HG03196 (cell line): ENCODE results near the gene GPC5.
"Not testable (repeated sequence)": the region's sequence is repeated elsewhere in the genome, so short reads cannot be mapped to it uniquely, and the experiment has no call there.

Experiments used
- ATAC-seq: cut with Tn5 transposase; IDR thresholded peaks from one replicate; pipeline ENCODE4 v1.9.1; 2021; ENCODE audit not compliant: unreplicated experiment

GPC5 gene

DNA sequence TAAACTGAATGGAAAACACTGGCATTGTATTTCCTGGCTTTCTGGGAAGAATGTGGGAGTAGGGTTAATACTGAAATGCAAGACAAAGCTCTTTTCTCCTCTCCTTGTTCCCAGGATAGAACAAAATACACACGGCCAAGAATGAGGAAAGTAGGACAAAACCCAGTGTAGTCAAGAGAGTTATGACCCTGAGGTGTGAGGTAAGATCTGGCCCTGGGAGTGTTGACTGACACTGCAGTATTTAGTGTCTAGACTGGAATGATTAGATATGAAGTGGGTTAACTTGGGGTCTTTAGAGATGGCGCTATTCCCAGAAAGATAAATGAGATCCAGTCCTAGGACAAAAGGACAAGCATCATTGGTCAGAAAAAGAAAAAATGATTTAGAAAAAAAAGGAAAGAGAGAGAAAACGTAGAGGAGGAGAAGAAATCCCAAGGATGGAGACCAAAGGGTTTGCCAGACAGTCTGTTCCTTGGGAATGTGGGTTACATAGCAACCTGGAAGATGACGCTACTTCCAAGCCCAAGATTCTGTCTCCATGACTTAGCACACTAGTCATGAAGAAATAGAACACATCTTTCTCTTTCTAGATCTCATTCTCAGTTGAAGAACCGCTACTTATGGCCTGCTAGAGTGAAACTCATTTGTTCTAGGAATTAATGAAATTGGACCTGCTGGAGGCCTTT lies 1284.6 kb downstream of the GPC5 start:
- no peak for ATAC-seq

DNA sequence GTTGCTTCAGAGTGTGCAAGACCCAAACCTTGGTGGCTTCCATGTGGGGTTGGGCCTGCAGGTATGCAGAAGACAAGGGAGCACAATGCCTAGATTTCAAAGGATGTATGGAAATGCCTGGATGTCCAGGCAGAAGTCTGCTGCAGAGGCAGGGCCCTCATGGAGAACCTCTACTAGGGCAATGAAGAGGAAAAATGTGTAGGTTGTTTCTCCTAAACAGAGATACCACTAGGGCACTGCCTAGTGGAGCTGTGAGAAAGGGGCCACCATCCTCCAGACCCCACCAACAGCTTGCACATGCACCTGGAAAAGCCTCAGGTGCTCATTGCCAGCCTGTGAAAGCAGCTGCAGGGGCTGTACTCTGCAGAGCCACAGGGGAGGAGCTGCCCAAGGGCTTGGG lies 1295.6 kb downstream of the GPC5 start:
- ATAC-seq = no peak

DNA sequence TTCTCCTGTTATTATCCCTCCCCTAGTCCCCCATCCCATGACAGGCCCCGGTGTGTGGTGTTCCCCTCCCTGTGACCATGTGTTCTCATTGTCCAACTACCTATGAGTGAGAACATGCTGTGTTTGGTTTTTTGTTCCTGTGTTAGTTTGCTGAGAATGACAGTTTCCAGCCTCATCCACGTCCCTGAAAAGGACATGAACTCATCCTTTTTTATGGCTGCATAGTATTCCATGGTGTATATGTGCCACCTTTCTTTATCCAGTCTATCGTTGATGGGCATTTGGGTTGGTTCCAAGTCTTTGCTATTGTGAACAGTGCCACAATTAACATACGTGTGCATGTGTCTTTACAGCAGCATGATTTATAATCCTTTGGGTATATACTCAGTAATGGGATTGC lies 1297.4 kb downstream of the GPC5 start:
- not testable (repeated sequence) for ATAC-seq

DNA sequence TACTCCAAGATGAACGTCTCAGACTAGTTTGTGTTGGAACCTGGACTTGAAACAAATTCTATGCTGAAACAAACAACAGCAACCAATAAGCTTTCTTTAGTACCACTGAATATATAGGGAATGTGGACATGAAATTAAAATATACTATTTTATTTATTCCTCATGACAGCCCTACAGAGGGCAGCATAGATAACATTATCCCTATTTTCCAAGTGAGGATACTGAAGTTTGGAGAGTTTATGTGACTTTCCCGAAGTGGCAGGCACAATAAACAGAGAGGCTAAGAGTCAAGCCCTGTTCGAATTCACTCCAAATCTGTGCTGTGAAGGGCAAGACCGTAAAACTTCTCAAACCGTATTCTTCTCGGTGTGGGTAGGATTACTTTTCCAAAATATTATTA lies 1318.3 kb downstream of the GPC5 start:
- no peak for ATAC-seq

DNA sequence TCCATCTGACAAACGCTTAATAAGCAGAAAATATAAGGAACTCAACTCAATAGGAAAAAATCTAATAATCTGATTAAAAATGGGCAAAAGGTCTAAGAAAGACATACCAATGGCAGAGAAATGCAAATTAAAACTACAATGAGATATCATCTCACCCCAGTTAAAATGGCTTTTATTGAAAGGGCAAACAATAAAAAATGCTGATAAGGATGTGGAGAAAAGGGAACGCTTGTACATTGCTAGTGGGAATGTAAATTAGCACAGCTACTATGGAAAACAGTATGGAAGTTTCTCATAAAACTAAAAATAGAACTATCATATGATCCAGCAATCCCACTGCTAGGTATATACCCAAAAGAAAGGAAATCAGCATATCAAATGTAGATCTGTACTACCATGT lies 1319.4 kb downstream of the GPC5 start:
- no peak for ATAC-seq

DNA sequence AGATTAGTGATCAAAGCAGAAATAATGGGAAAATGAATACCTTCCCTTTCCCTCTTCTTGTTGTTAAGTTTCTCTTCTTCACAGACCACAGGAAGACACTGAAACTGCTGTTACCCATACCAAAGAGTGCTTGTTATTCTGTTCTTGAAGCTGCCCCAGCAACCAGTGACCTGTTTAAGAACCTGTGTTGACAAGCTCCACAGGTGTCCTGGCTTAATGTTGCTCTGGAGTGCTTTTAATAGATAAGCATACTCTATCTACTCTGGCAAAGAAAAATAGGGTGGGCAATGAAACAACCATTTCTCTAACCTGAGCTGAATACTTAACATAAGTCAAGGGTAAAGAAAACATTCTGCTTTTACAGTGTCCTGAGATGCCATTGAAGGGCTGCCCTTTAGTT lies 1321.4 kb downstream of the GPC5 start:
- ATAC-seq = no peak

DNA sequence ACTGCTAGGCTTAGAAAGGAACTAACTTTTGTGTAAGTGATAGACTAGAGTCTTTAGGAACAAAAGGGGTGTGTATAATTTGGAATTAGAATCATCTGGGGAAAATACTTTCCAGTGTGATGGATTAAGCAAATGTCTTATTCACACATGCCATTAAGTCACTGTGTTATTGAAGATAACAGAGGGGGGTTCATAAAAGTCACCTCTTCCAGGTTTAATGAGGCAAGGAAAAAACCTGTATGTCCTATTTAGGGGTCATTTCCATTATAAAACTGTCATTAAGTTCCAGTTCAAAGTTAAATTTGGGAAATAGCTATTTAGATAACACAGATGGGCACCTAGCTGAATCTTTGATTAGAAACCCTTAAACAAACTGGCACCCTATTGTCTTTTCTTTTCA lies 1323.2 kb downstream of the GPC5 start:
- ATAC-seq = no peak

DNA sequence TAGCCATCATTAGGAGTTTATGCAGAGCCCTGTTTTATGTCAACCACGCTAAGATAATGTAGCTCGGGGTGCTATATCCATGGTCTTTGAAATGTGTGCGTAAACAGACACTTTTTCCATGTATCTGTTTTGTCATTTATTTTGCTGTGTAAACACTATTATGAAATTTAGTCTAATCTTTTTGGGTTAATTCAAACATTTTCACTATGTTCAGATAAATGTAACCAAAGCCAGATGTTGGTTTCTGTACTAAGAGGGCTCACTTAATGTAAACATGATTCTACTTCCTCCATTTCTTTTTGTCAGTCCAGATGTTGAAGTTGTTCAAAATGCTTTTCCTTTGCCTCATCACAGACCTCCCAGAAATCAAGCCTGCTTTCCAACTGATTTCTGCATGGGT lies 1328.7 kb downstream of the GPC5 start:
- ATAC-seq = no peak

DNA sequence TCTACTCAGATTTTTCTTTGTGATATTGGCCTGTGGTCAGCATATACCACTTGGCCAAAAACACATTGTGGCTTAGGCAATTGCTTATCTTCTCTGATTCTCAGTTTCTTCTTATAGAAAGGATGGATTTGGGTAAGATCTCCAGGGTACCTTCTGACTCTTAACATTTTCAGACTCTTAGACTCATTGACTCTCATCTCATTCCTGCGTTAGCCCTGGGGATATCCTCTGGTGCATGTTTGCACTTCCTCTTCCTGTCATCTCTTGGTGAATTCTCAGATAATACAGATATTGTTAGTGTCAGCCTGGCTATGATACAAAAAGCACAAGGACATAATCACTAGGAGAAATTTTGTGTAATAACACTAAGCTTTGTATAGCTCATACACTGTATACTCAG lies 1335.6 kb downstream of the GPC5 start:
- ATAC-seq = no peak

DNA sequence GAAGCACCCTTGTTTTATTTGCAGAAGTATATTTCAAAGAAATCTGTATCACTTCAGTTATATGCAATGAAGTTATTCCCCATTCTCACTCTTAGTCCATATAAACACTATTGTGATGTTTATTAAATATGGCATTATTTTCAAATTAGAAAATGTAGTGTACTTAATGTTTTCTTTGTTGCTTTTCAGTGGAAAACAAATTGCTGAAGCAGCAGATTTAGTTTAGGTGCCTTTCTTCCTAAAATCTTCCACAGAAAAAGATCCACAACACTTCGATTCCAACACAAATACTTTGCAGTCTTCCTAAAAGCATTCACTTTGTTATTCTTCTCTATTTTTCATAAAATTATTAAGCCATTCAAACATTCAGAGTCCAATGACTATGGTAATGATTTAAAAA lies 1336.1 kb downstream of the GPC5 start:
- ATAC-seq = no peak

DNA sequence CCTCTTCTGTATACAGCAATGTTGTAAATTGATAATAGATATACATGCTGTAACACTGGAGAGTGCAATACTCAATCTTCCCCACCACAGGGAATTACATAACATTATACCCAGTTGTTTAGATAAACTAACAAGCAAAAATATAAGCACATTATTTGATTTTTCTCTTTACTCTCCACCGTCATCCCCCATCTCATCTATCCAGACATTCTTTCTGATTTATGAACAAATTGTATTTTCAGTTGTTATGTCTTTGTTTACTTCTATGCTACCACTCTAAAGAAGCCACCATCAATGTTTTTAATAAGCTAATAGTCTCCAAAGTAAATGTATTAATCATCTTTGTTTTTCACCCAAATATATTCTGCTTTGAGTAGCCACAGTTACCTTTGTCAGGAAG lies 1337.5 kb downstream of the GPC5 start:
- ATAC-seq = no peak

DNA sequence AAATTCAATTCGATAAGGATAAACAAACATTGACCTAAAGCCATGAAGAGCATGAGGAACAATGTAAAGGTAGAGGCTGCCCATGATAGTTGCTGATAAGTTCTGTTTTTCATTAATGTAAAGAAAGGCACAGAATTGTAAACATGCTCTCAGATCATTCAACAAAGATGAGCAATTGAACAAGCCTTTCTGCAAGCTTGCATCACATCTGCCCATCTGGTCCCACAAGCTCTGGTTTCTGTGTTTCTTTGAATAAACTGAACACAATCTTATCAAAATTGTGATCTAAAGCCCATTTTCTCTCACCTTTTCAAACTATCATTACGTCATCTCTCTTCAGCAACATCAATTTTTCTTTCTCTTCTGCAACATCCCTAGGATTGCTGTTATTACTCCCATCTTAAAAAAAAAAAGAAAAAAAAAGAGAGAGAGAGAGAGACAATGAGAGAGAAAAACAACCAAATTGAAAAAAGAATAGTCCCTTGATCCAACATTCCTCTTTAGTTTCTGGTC lies 1340.9 kb downstream of the GPC5 start:
- no peak for ATAC-seq

DNA sequence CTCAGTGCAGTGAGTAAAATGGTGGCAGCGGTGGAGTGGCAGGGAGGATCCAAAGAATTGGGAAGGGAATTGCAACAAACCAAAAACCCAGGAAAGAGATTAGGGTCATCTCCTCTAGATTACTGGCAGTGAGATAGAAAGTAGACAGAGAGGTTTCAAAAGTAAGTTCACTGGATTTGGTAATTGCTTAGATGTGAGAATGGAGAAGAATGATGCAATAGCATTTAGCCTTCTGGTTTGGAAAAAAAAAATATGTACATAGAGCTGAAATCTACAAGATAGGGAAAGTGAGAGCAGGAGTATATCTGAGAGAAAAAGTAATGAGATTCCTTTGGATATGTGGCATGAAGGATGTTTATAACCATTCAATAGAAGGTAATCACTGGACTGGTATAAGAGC lies 1345.6 kb downstream of the GPC5 start:
- ATAC-seq = no peak

DNA sequence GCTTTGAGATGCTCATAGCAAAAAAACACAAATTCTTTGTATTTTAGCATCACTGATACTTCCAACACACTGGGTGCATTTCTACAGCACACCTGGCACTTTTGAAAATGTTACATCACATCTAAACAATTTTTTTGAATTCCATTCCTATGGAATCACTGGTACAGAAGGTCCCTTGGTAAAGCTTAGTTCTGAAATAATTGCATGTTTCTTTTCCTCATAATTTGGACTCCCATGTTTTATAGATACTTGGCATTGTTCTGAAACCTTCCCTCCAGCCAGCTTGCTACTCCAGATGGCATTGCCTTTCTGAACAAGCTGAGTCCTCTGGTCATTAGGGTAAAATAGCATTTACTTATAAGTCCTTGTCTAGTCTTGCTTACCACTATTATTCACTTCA lies 1346.8 kb downstream of the GPC5 start:
- ATAC-seq = no peak

DNA sequence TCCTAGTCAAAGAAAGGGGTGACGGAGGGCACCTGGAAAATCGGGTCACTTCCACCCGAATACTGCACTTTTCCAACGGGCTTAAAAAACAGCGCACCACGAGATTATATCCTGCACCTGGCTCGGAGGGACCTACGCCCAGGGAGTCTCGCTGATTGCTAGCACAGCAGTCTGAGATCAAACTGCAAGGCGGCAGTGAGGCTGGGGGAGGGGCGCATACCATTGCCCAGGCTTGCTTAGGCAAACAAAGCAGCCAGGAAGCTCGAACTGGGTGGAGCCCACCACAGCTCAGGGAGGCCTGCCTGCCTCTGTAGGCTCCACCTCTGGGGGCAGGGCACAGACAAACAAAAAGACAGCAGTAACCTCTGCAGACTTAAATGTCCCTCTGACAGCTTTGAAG lies 1354.3 kb downstream of the GPC5 start:
- ATAC-seq = not testable (repeated sequence)

DNA sequence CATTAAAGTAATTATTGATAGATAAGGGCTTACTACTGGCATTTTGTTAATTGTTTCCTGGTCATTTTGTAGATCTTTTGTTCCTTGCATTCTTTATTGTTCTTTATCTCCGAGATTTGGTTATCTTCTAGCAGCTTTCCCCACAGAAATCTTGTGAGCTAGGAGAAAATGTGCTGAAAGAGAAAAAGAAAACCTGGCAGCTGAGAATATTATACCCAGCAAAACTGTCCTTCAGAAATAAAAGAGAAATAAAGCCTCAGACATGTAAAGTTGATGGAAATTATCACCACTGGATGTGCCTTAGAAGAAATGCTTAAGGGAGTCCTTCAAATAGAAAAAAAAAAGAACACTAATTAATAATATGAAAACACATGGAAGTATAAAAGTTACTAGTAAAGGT lies 1363.3 kb downstream of the GPC5 start:
- no peak for ATAC-seq

DNA sequence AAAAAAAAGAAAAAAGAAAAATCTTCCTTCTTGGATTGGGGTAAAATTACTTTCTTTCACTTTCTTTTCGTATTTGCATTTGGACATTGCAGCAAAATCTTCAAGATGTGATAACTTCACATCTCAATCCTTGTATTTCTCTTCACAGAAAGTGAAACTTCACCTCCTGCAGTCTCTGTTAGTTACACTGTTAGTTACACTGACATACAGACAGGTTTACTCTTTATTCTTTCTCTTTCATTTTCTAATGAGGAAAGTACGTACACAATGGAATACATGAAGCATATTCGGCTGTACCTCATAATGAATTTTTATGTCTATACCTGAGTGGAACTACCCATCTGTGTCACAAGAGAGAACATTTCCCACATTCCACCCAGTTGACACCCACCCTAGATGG lies 1369.0 kb downstream of the GPC5 start:
- ATAC-seq = no peak

DNA sequence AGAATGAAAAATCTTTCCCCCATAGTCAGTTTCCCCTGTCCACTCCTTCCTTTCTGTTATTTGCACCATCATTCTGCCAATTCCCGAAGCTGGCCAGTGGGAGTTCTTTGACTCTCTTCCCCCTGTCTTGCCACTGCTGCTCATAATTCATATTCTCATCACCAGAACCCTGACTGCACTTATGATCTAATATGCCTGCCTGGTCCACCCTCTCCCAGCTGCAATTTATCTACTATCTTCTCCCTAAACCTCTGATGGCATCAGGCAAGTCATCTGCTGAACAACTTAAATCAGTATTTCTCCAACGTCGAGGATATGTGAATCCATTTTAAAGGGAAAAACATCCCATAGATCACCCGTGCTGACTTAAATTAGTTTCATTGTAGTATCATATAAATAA lies 1370.2 kb downstream of the GPC5 start:
- no peak for ATAC-seq

DNA sequence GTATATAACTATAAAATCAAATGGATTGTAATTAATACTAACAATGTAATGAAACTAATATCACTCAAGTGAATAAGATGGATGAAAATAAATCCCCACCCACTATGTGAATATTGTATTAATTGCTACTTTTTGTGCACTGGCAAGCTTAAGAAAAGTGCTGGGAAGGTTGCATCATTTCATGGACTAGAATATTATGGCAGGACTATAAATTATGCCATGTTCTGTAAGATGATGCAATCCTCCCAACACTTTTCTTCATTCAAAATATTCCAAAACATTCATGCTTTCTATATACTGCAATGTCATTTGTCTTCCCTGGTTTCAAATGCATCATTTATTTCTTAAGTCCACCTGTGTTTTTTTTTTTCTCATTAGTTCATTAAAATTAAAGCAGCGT lies 1370.6 kb downstream of the GPC5 start:
- ATAC-seq = no peak

DNA sequence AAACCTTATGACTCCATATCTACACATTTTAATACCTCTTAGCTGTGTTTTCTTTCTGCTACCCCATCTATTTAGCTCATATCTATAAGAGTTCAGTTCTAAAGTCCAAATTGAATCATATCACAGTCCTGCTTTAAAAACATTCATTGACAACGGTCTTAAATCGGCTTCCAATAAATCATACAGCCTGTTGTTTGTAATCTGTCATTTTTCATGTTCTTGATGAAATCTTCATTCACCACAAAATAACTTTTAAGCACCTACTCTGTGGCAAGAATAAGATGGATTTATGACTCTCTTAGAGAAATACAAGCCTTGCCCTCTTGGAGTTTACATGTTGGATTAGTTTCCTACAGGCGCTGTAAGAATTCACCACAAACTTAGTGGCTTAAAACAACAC lies 1377.2 kb downstream of the GPC5 start:
- ATAC-seq = no peak

DNA sequence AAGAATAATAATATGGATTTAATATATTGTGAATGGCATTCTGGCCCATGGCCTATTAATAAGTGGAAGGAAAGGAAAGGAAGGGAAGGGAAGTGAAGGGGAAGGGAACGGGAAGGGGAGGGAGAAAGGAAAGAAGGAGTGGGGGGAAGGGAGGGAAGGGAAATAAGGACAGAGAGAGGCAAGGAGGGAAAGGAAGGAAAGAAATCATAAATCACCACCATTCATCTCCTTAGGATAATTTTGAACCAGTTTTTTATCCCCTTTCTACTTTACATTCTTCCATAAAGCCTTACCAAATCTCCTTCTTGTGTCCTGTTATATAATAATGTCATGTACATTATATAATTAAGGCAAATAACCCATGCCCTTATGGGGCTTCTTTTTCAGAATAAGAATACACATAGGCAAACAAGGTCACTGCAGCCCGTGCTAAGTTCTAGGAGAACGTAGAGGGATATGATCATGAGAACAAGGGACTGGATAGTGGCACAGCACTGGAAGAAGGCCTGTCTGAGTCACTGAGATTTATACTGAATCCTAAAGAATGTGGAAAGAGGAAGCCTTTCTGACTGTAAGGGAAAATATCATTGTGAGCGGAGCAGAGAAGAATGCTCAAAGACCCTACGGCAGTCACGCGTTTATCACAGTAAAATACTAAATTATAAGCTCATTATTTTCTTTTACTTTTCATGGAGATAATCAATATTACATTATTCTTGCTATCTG lies 1383.7 kb downstream of the GPC5 start:
- ATAC-seq = no peak

DNA sequence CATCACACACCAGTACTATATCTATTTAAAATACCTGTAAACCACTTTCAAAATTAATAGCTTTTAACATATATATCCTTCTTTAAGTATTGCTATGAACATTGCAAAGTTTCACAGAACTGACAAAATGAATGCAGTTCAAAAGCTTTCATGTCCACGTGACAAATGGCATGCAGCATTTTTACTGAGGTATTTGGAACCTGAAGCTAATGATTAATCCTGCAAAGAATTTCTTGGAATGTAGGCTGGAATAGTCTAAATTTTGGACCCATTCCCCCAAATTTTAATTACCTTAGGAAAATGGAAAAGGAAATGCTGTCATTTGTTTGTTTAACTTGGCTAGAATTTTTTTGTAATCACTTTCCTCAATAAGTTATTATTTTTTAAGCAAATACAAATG lies 1404.4 kb downstream of the GPC5 start:
- no peak for ATAC-seq

DNA sequence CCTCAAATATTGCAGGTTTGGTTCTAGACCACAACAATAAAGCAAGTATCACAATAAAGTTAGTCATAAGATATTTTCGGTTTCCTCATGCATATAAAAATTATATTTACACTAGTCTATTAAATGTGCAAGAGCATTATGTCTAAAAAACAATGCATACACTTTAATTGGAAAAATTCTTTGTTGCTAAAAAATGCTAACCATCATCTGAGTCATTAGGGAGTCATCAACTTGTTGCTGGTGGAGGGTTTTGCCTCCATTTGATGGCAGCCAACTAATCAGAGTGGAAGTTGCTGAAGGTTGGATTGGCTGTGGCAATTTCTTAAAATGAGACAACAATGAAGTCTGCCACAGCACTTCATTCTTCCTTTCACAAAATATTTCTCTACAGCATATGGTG lies 1405.9 kb downstream of the GPC5 start:
- no peak for ATAC-seq
